GM19397 (cell line): Measurements from ENCODE around the gene PDS5B.
"Not testable (repeated sequence)": the region's sequence is repeated elsewhere in the genome, so short reads cannot be mapped to it uniquely, and the experiment has no call there.

Experiments used
- ATAC-seq: cut with Tn5 transposase; IDR thresholded peaks from one replicate; pipeline ENCODE4 v1.9.1; 2021; ENCODE audit warnings: mild to moderate bottlenecking, moderate library complexity; ENCODE audit not compliant: unreplicated experiment

Gene PDS5B

GRCh38 chr13:32761472-32761871, 175.2 kb downstream of the PDS5B start:
- no peak for ATAC-seq

DNA sequence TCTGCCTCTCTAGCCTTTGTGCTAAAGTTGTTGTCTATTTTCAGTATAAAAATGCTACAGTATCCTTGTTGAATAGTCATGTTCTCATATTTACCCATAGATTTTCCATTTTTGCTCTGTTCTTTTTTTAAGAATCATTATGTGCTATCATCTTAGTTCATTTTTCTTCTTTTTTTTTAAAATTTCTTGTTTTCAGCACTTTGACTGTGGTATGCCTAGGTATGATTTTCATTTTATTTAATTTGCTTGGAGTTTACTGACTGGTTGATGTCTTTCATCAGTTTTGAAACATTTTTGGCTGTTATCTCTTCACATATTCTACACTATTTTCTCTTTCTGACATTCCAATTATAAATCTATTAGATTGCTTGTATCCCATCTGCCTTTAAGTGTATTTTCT, 192.9 kb downstream of the PDS5B start:
- ATAC-seq: no peak

- ATAC-seq: no peak
These were observed 195.7 kb downstream of the PDS5B start for GRCh38 chr13:32781906-32782305.

- no peak for ATAC-seq
These were observed 196.8 kb downstream of the PDS5B start for GRCh38 chr13:32783067-32783466.

GRCh38 chr13:32790731-32791130, 204.5 kb downstream of the PDS5B start:
- no peak for ATAC-seq

GRCh38 chr13:32791545-32792172, 205.4 kb downstream of the PDS5B start:
- peak; percentile 89 for ATAC-seq

DNA sequence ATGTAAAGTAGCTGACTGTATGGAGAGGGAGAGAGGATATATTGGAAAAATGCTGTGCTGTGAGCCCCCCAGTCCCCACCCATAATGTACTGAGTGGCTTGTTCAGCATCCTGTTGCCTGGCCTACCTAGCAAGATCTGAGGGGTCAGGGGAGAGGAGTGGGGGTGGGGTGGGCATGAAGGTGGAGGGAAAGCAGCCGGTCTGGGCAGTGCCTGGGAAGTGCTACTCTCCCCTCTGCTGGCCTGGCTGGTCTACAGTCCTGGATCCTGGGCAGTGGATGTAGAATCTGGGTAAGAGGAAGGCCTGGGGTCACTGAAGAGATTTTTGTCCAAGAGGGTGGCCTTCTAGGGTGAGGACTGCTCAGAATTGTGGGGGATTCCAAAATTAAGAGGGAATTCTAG, 210.5 kb downstream of the PDS5B start:
- ATAC-seq: no peak

DNA sequence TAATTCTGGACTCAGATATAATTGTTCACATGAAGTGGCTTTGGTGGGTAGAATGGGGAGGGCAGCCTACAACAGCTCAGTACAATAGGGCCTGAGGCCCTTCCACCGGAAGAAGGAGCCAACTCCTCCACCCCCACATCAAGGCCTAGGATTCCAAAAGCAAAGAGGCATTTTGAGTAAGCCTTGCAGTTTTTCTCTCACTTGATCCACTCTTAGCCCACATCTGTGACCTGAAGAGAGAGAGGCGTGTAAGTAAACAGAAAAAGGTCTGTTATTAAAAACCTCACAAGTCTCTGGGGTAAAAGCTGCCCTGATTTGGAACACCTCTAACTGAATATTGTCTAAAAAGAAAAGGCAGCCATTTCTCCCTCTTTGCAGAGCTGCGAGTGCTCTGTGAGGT, 215.9 kb downstream of the PDS5B start:
- no peak for ATAC-seq

DNA sequence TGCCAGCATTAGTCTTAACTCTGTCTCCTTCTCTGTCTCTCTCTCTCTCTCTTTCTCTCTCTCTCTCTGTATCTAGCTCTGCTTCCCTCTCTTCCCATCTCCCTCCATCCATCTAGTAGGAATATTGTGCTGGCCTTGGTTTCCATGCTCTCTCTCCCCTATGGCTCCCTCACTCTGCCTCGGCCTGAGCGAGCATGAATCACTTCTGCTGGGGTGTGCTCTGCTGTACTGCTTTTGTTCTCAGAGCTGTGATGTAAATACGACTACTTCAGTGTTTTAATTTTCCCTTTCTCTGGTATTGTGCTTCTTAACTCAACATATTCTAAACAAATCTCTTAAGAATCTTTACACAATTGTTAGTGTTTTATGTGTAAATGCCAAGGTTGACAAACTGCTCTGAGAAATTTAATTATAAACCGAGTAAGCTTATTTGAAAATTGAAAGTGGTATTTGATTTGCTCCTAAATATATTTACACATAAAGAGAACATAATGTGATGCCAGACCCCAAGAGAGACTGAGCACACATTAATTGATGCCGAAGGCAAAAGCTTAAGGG, 218.5 kb downstream of the PDS5B start:
- ATAC-seq: no peak

GRCh38 chr13:32811297-32811800, 225.1 kb downstream of the PDS5B start:
- ATAC-seq: peak; percentile 82

DNA sequence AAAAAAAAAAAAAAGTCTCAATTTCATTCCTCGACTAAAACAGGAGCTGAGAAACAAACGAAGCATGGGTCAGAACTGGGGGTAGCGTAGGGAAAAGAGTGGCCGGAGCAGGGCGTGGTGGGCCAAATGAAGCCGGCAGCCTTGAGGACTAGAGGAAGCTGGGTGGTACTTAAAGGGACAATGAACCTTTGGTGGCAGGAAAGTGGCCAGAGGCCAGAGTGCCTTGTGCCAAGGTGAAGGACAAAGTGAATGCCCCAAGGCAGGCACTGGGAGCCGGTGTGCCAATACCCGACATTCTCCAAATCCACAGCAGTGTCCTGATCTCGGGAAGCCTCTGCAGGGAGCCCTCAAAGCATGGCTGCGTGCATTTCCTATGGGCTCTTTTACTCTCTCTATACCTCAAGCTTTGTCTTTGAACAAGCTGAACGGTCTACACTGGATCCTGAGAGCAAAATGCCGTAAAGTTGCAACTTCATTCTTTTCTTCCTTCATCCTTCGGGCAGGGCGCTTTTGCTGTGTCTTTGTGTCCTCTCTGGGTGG, 235.0 kb downstream of the PDS5B start:
- no peak for ATAC-seq

GRCh38 chr13:32822771-32823170, 236.5 kb downstream of the PDS5B start:
- ATAC-seq: no peak

GRCh38 chr13:32823597-32823996, 237.3 kb downstream of the PDS5B start:
- ATAC-seq: no peak

- ATAC-seq: no peak
These were observed 237.8 kb downstream of the PDS5B start for GRCh38 chr13:32824061-32824460.

- ATAC-seq: no peak
These were observed 238.4 kb downstream of the PDS5B start for GRCh38 chr13:32824675-32825074.

GRCh38 chr13:32825481-32825880, 239.2 kb downstream of the PDS5B start:
- no peak for ATAC-seq

DNA sequence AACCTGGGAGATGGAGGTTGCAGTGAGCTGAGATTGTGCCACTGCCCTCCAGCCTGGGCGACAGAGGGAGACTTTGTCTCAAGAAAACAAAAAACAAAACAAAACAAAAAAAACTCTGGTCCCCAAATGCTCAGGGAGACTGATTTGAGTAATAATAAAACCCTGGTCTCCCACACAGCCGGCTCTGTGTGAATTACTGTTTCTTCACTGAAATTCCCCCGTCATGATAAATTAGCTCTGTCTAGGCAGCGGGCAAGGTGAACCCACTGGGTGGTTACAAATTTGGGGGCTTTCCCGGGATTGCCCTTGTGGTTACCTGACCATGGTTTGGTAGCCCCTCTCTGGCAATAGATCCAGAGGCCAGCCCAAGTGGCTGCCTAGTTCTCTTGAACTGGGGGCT, 240.1 kb downstream of the PDS5B start:
- ATAC-seq: not testable (repeated sequence)
